ENCODE measurements around the gene PNPLA2.

Gene PNPLA2

DNA sequence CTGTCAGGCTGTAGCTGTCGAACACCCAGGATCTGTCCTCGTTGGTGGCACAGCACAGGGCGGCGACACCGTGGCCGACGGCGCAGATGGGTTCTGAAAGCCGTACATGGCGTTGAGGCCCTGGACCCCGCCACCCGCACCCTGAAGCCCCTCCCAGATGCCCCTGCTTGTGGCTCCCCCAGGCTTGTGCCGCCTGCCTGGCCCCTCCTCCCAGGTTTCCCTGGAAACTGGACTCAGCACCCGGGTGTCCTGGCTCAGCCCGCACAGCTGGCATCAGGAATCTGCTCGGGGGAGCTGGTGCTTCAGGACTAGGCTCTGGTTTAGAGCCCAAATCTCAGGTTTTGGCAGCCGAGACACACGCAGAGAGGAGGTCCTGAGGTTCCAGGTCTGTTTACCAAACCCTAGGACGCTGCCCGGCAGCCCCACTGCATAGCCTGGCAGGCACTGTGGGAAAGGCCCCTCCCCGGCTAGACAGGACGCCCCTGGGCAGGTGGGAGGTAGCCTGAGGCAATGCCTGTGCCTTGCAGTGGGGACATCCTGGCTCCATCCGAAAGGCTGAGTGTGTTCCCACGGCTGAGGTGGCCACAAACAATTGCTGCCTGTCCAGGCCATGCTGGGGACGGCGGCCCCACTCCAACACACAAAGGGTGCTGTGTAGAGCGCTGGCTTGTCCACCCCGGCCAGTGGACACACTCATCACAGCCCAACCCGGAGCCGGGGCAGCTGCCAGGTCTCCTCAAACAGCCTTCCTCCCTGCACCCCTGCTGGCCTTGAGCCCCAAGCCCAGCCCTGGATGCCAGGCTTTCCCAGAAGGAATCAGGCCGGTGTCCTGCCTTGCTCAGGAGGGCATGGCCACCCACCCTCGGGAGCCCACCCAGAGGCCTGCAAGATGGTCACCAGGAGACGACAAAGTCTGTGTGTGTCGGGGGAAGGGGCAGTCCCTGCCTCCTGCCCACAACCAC lies 46.0 kb upstream of the PNPLA2 start:
- Mint-ChIP-seq H3K27ac (no peak overlapping the region), H3K27me3 (ENCODE audit: low read depth, poor library complexity) (no peaks in the 10 kb centered on the region), H3K4me3 (no peak overlapping the region), H3K4me1 (peaks cover 31% of the 10 kb centered on the region), H3K9me3 (no peaks in the 10 kb centered on the region), H3K36me3 (ENCODE audit: low read depth) (peaks cover 13% of the 10 kb centered on the region)
- DNase-seq, result no peak
- TF ChIP-seq, protein P1, sequence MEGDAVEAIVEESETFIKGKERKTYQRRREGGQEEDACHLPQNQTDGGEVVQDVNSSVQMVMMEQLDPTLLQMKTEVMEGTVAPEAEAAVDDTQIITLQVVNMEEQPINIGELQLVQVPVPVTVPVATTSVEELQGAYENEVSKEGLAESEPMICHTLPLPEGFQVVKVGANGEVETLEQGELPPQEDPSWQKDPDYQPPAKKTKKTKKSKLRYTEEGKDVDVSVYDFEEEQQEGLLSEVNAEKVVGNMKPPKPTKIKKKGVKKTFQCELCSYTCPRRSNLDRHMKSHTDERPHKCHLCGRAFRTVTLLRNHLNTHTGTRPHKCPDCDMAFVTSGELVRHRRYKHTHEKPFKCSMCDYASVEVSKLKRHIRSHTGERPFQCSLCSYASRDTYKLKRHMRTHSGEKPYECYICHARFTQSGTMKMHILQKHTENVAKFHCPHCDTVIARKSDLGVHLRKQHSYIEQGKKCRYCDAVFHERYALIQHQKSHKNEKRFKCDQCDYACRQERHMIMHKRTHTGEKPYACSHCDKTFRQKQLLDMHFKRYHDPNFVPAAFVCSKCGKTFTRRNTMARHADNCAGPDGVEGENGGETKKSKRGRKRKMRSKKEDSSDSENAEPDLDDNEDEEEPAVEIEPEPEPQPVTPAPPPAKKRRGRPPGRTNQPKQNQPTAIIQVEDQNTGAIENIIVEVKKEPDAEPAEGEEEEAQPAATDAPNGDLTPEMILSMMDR (IDR thresholded peaks at IDR 0.05), result no peak

DNA sequence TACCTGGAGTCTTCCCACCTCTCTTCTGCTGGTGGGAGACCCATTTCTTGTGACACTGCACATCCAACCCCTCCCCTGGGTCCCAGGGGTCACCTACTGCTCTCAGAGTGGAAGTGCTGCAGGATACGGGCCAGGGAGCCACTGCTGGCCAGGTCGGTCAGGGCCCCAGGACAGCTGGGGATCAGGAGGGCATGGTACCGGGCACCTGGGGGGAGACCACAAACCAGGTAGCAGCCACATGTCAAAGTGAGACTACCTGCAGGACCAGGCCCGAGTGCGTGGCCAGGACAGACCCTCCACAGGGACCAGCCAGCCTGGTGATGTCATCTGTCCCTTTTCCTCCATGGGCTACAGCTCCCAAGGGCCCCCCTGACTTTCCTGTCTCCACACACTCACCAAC lies 45.3 kb upstream of the PNPLA2 start:
- peaks cover 31% of the 10 kb centered on the region for H3K4me1 Mint-ChIP-seq
- H3K4me3 Mint-ChIP-seq, result no peak overlapping the region
- DNase-seq, result no peak
- no peaks in the 10 kb centered on the region for H3K9me3 Mint-ChIP-seq
- peaks cover 13% of the 10 kb centered on the region for H3K36me3 Mint-ChIP-seq (ENCODE audit: low read depth)
- H3K27me3 Mint-ChIP-seq (ENCODE audit: low read depth, poor library complexity), result no peaks in the 10 kb centered on the region
- no peak overlapping the region for H3K27ac Mint-ChIP-seq
- TF ChIP-seq, protein P1 (IDR thresholded peaks at IDR 0.05), result no peak

GRCh38 chr11:773830-774229 lies 44.9 kb upstream of the PNPLA2 start:
- H3K4me3 Mint-ChIP-seq, result no peak overlapping the region
- no peaks in the 10 kb centered on the region for H3K27me3 Mint-ChIP-seq (ENCODE audit: low read depth, poor library complexity)
- H3K36me3 Mint-ChIP-seq (ENCODE audit: low read depth), result peaks cover 13% of the 10 kb centered on the region
- TF ChIP-seq, protein P1 (IDR thresholded peaks at IDR 0.05), result no peak
- H3K27ac Mint-ChIP-seq, result no peak overlapping the region
- no peaks in the 10 kb centered on the region for H3K9me3 Mint-ChIP-seq
- H3K4me1 Mint-ChIP-seq, result peaks cover 31% of the 10 kb centered on the region
- DNase-seq, result no peak

DNA sequence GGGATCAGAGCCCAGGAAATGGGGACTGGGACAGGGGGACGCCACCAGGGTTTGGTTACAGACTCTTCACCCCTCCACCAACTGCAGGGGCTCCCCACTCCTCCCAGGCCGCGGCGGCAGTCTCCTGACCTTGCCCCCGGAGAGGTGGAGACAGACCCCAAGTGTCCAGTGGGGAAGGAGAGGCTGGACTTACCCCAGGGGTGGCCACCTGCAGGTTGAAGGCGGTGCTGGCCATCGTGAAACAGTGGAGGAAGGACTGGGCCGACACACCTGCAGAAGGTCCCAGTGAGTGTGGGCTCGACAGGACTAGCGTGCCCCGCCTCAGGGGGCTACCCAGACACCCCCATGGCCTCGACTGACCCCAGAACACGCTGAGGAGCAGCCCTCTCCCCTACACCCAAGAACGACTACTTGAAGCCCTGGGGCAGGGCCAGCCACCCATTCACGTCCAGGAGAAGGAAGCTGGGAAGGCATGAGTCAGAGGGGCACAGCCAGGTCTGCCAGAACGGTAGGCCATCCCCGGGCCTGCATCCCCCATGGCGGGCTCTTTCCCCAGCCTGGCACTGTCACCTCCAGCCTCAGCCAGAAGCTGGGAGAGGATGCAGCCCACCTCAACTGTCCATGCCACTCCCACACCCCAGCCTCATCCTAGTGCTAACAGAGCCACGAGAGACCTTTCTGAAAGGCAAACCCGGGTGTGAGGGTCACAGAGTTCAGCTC lies 43.7 kb upstream of the PNPLA2 start:
- Mint-ChIP-seq H3K4me3 (peak overlapping the region; percentile 86), H3K27ac (no peak overlapping the region), H3K9me3 (no peaks in the 10 kb centered on the region), H3K36me3 (ENCODE audit: low read depth) (peaks cover 1% of the 10 kb centered on the region), H3K4me1 (peaks cover 32% of the 10 kb centered on the region), H3K27me3 (ENCODE audit: low read depth, poor library complexity) (no peaks in the 10 kb centered on the region)
- TF ChIP-seq, protein P1 (IDR thresholded peaks at IDR 0.05), result no peak
- DNase-seq, result no peak

GRCh38 chr11:776263-776560 lies 42.5 kb upstream of the PNPLA2 start:
- H3K4me1 Mint-ChIP-seq, result peaks cover 39% of the 10 kb centered on the region
- peak overlapping the region; percentile 61 for H3K27ac Mint-ChIP-seq
- TF ChIP-seq, protein P1 (IDR thresholded peaks at IDR 0.05), result no peak
- H3K36me3 Mint-ChIP-seq (ENCODE audit: low read depth), result peaks cover 5% of the 10 kb centered on the region
- H3K4me3 Mint-ChIP-seq, result peak overlapping the region; percentile 86
- no peaks in the 10 kb centered on the region for H3K9me3 Mint-ChIP-seq
- no peak for DNase-seq
- no peaks in the 10 kb centered on the region for H3K27me3 Mint-ChIP-seq (ENCODE audit: low read depth, poor library complexity)

All from nephron progenitor cell (in vitro differentiated cells).